NCI-H128 (cell line): ENCODE data around the gene COG6.

ENCODE experiments used
- DNase-seq: peaks from one replicate; lab custom pipeline; 2025; ENCODE audit not compliant: unreplicated experiment; lab: John Stamatoyannopoulos, UW

The COG6 gene

GRCh38 chr13:39676315-39676876 is 20.9 kb downstream of the COG6 start:
- DNase-seq, result peak; percentile 46

GRCh38 chr13:39682310-39682709 is 26.8 kb downstream of the COG6 start:
- no peak for DNase-seq

GRCh38 chr13:39682788-39683187 is 27.3 kb downstream of the COG6 start:
- no peak for DNase-seq

GRCh38 chr13:39684531-39685137 is 29.2 kb downstream of the COG6 start:
- DNase-seq, result no peak

GRCh38 chr13:39685652-39686051 is 30.2 kb downstream of the COG6 start:
- no peak for DNase-seq

GRCh38 chr13:39688278-39688677 is 32.8 kb downstream of the COG6 start:
- no peak for DNase-seq

- no peak for DNase-seq
Observed at GRCh38 chr13:39688699-39689405, 33.4 kb downstream of the COG6 start.

GRCh38 chr13:39692660-39693438 is 37.4 kb downstream of the COG6 start:
- no peak for DNase-seq

- DNase-seq, result no peak
Observed at GRCh38 chr13:39699274-39699673, 43.8 kb downstream of the COG6 start.

GRCh38 chr13:39712626-39713025 is 57.2 kb downstream of the COG6 start:
- no peak for DNase-seq

- DNase-seq, result no peak
Observed at GRCh38 chr13:39729156-39729555, 73.7 kb downstream of the COG6 start.

GRCh38 chr13:39734952-39735351 is 79.5 kb downstream of the COG6 start:
- no peak for DNase-seq

- DNase-seq, result no peak
Observed at GRCh38 chr13:39737047-39737446, 81.6 kb downstream of the COG6 start.

- no peak for DNase-seq
Observed at GRCh38 chr13:39740761-39741160, 85.3 kb downstream of the COG6 start.

GRCh38 chr13:39748961-39749360 is 93.5 kb downstream of the COG6 start:
- no peak for DNase-seq

GRCh38 chr13:39749528-39749927 is 94.1 kb downstream of the COG6 start:
- DNase-seq, result no peak

GRCh38 chr13:39751805-39752204 is 96.3 kb downstream of the COG6 start:
- DNase-seq, result no peak

- DNase-seq, result no peak
Observed at GRCh38 chr13:39760521-39760920, 105.1 kb downstream of the COG6 start.

GRCh38 chr13:39765801-39766463 is 110.5 kb downstream of the COG6 start:
- DNase-seq, result peak; percentile 82

- DNase-seq, result no peak
Observed at GRCh38 chr13:39766464-39767158, 111.1 kb downstream of the COG6 start.
